Skeletal muscle tissue (tissue), 4 donors: ENCODE results near the gene GJA5. TPM values are rescaled to one million over a fixed set of nuclear protein-coding genes. Genes with fewer than 3 reads are reported as not detected.

Experiments
- H3K27ac ChIP-seq: one replicate; pipeline ENCODE4 v1.7.0; 2013; ENCODE audit warnings: mild to moderate bottlenecking, low read depth, low read length, inconsistent platforms
- H3K27me3 ChIP-seq, 3 donors: one replicate each; pipeline ENCODE4 v1.7.0; 2013; ENCODE audit warnings: low read length in 3 of 3; ENCODE audit not compliant: control insufficient read depth in 3 of 3, insufficient read depth in 3 of 3
- H3K36me3 ChIP-seq, 3 donors: one replicate each; pipeline ENCODE4 v1.7.0; 2013; ENCODE audit warnings: low read length in 3 of 3; ENCODE audit not compliant: control insufficient read depth in 3 of 3, insufficient read depth in 3 of 3
- H3K4me1 ChIP-seq, 3 donors: one replicate each; pipeline ENCODE4 v1.7.0; 2013; ENCODE audit warnings: low read length in 3 of 3, mild to moderate bottlenecking in 3 of 3; ENCODE audit not compliant: control insufficient read depth in 3 of 3, insufficient read depth in 3 of 3
- H3K4me3 ChIP-seq, 3 donors: one replicate each; pipeline ENCODE4 v1.7.0; 2013; ENCODE audit warnings: low read length in 3 of 3
- H3K9ac ChIP-seq, 3 donors: one replicate each; pipeline ENCODE4 v1.7.0; 2013; ENCODE audit warnings: low read length in 3 of 3, mild to moderate bottlenecking in 3 of 3, moderate library complexity in 2 of 3, low read depth in 1 of 3
- H3K9me3 ChIP-seq, 3 donors: one replicate each; pipeline ENCODE4 v1.7.0; 2013; ENCODE audit warnings: low read length in 3 of 3; ENCODE audit not compliant: control insufficient read depth in 3 of 3
- total RNA-seq: library from RNA; depleted of rRNA; stranded (reverse); fragments of >200 nt; gene quantifications from one replicate; pipeline ENCODE4 v1.2.3, GENCODE V29; 2014
- donor health status: Osteomylitis.

Gene GJA5
- total RNA-seq, 1 donor from 2014 or later = 13.0 TPM

GRCh38 chr1:147719711-147720225, 40.6 kb downstream of the GJA5 start:
- Histone ChIP-seq H3K4me1 (no peaks in the 10 kb centered on the region), H3K9ac (no peak overlapping the region), H3K9me3 (no peaks in the 10 kb centered on the region), H3K27ac (no peak overlapping the region), H3K36me3 (no peaks in the 10 kb centered on the region), H3K27me3 (peaks cover 0 to 8% (median 4%) of the 10 kb centered on the region in 3 donors), H3K4me3 (no peak overlapping the region)

DNA sequence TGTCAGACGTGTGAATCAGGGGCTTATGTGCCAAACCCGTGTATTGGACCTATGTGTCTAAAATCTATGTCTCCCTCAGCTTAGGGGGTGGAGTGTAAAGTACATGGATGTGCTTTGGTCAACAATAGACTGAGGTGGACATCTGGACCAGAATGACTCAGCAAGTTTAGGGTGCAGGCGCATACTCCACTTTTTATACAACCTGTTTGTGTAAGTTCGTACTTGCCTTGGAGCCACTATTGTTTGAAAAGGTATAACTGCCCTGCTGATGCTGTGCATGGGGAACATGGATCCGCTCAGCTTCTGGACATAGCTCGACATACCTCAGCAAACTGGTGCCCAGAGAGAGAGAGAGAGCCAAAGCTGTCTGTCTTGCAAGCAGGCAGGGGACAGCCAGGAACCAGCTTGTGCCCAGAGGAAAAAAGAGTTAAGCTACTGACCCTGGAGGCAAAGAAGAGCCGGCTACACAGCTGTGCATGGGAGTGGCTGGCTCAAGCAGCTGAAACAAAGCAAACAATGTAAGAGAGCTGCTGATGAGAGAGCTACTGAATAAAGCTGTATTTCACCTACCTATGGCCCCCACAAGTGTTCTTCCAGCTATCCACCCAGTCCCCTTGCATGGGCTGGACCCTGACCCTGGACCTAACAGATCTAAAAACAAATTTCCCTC, 41.2 kb downstream of the GJA5 start:
- Histone ChIP-seq H3K4me3 (no peak overlapping the region), H3K9ac (no peak overlapping the region), H3K27me3 (peaks cover 0 to 8% (median 4%) of the 10 kb centered on the region in 3 donors), H3K4me1 (no peaks in the 10 kb centered on the region), H3K9me3 (no peaks in the 10 kb centered on the region), H3K36me3 (no peaks in the 10 kb centered on the region), H3K27ac (no peak overlapping the region)

DNA sequence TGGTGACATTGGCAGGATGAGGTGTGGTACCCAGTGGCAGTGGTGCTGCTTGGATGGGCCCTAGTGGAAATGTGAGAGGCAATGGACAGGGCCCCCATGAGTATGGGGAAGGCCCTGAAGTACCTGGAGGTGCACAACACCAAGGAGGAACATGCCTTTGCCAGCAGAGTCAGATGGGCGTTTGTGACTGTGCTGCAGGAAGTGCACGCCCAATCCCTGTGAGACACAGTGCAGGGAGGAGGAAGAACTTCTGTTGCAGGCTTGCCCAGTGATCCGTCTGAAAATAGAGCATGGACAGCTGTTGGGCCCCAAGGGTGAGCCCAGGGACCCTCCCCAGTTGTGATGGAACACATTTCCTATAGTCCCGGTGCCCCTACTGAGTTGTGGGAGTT, 42.7 kb downstream of the GJA5 start:
- no peaks in the 10 kb centered on the region for H3K9me3 ChIP-seq
- no peak overlapping the region for H3K9ac ChIP-seq
- H3K4me3 ChIP-seq = no peak overlapping the region
- H3K4me1 ChIP-seq = no peaks in the 10 kb centered on the region
- H3K36me3 ChIP-seq = no peaks in the 10 kb centered on the region
- H3K27me3 ChIP-seq = peaks cover 0 to 5% (median 4%) of the 10 kb centered on the region in 3 donors
- H3K27ac ChIP-seq = no peak overlapping the region

DNA sequence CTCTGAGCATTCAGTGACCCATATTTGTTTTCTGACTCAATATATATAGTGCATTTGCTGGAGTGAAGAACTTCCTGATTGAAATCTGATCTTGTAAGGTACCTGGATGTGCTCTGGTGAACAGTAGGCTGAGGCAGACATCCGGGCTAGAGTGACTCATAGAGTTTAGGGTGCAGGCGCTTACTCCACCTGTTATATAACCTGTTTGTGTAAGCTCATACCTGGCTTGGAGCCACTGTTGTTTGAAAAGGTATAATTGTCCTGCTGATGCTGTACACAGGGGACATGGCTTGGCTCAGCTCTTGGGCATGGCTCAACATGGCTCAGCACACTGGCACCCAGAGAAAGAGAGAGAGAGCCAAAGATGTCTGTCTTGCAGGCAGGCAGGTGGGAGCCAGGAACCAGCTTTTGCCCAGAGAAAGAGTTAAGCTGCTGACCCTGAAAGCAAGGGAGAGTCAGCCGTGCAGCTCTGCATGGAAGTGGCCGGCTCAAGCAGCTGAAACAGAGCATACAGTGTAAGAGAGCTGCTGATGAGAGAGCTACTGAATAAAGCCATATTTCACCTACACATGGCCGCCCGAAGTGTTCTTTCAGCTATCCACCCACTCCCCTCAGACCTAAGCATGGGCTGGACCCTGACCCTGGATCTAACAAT, 43.2 kb downstream of the GJA5 start:
- H3K36me3 ChIP-seq = no peaks in the 10 kb centered on the region
- H3K9ac ChIP-seq = no peak overlapping the region
- no peak overlapping the region for H3K4me3 ChIP-seq
- no peak overlapping the region for H3K27ac ChIP-seq
- peaks cover 0 to 5% (median 4%) of the 10 kb centered on the region in 3 donors for H3K27me3 ChIP-seq
- no peaks in the 10 kb centered on the region for H3K4me1 ChIP-seq
- no peaks in the 10 kb centered on the region for H3K9me3 ChIP-seq

- Histone ChIP-seq H3K27ac (no peak overlapping the region), H3K9ac (no peak overlapping the region), H3K4me3 (no peak overlapping the region), H3K4me1 (no peaks in the 10 kb centered on the region), H3K27me3 (peaks cover 5 to 6% (median 5%) of the 10 kb centered on the region in 3 donors), H3K36me3 (no peaks in the 10 kb centered on the region), H3K9me3 (no peaks in the 10 kb centered on the region)
These were observed 47.8 kb downstream of the GJA5 start for GRCh38 chr1:147712605-147713004.

Other genes with a start within 250 kb of the GJA5 start
- 8.9 TPM for gene BCL9, start 219.1 kb downstream of the GJA5 start, total RNA-seq
- 7.8 TPM for gene ACP6, start 90.1 kb downstream of the GJA5 start, total RNA-seq
- not detected for gene GJA8, start 142.2 kb upstream of the GJA5 start, total RNA-seq
- gene GPR89B, start 167.8 kb upstream of the GJA5 start, total RNA-seq = 39.7 TPM